GM13976 (cell line): ENCODE measurements around the gene RCOR1.

Experiments used
- DNase-seq: peaks from one replicate; pipeline ENCODE4 v3.0.0; 2012; ENCODE audit warnings: low spot score
- CTCF ChIP-seq: IDR thresholded peaks from 2 replicates; pipeline ENCODE4 v1.5.1; 2012; ENCODE audit warnings: borderline replicate concordance, mild to moderate bottlenecking; ENCODE audit not compliant: insufficient read depth; ENCODE audit errors: extremely low read depth, missing control alignments, control extremely low read depth
- in situ Hi-C: fragments of 300-500 bp; cut with MboI; formaldehyde crosslinking; loops from one replicate; pipeline ENCODE4 v1.12.0; 2022; ENCODE audit warnings: low sequenced_read_pairs, mixed read lengths, inconsistent platforms; ENCODE audit not compliant: unreplicated experiment

The RCOR1 gene

GRCh38 chr14:102662636-102663430 is 70.4 kb downstream of the RCOR1 start:
- TF ChIP-seq CTCF: no peak
- no peak for DNase-seq
- in situ Hi-C loops: no loop called here

- DNase-seq: no peak
- in situ Hi-C loops: no loop called here
- TF ChIP-seq CTCF: no peak
These were observed 71.0 kb downstream of the RCOR1 start for GRCh38 chr14:102663440-102663839.

GRCh38 chr14:102665621-102666020 is 73.2 kb downstream of the RCOR1 start:
- no peak for DNase-seq
- in situ Hi-C loops: no loop called here
- TF ChIP-seq CTCF: no peak

- no peak for DNase-seq
- TF ChIP-seq CTCF: no peak
- in situ Hi-C loops: no loop called here
These were observed 74.2 kb downstream of the RCOR1 start for GRCh38 chr14:102666635-102667034.

- in situ Hi-C loops: no loop called here
- DNase-seq: no peak
- TF ChIP-seq CTCF: no peak
These were observed 75.3 kb downstream of the RCOR1 start for GRCh38 chr14:102667703-102668102.

- in situ Hi-C loops: no loop called here
- no peak for DNase-seq
- no peak for TF ChIP-seq CTCF
These were observed 75.9 kb downstream of the RCOR1 start for GRCh38 chr14:102668291-102668873.
